PC-9 (cell line): ENCODE measurements around the gene GSTCD. TPM values are rescaled to one million over a fixed set of nuclear protein-coding genes. Genes with fewer than 3 reads are reported as not detected.
"Not testable (repeated sequence)": the region's sequence is repeated elsewhere in the genome, so short reads cannot be mapped to it uniquely, and the experiment has no call there.

ENCODE experiments used
- BruUV-seq: library from RNA; stranded (reverse); fragments of 400-500 nt; replicated peaks from 2 replicates; lab custom pipeline; 2021; lab: Mats Ljungman, UMichigan
- CTCF ChIA-PET: fragments of 300-600 bp; sonication (Branson Sonifier 250); formaldehyde crosslinking; loops from one replicate; lab custom pipeline; 2022; ENCODE audit warnings: antibody characterized with exemption; lab: Charles Lee
- POLR2A ChIA-PET: fragments of 300-600 bp; sonication (Branson Sonifier 250); formaldehyde crosslinking; loops from one replicate; lab custom pipeline; 2022; ENCODE audit warnings: antibody characterized with exemption; ENCODE audit not compliant: unreplicated experiment; lab: Charles Lee
- DNase-seq, 2 experiments: peaks; one replicate each; pipeline versions ENCODE4 v3.0.0 to v3.0.0-alpha.2; 2015 to 2022; ENCODE audit warnings: mixed read lengths in 1 of 2
- H2AFZ ChIP-seq: fragments of 200-600 bp; sonication (generic); 2 replicates; pipeline ENCODE4 v1.8.1; 2017; ENCODE audit warnings: antibody characterized with exemption
- H3F3A ChIP-seq: fragments of 200-600 bp; sonication (generic); 2 replicates; pipeline ENCODE4 v1.8.1; 2017; ENCODE audit warnings: antibody characterized with exemption, mild to moderate bottlenecking, low read depth; ENCODE audit not compliant: insufficient read depth
- H3K27ac ChIP-seq: fragments of 200-600 bp; sonication (generic); 2 replicates; pipeline ENCODE4 v1.6.1; 2016; ENCODE audit warnings: mixed run types
- H3K27me3 ChIP-seq: fragments of 200-600 bp; sonication (generic); 2 replicates; pipeline ENCODE4 v1.6.1; 2016; ENCODE audit warnings: low read depth, mixed run types; ENCODE audit not compliant: insufficient read depth
- H3K36me3 ChIP-seq: fragments of 200-600 bp; sonication (generic); 2 replicates; pipeline ENCODE4 v1.6.1; 2016; ENCODE audit warnings: low read depth, mixed run types
- H3K4me1 ChIP-seq: fragments of 200-600 bp; sonication (generic); replicated peaks from 2 replicates; pipeline ENCODE4 v1.6.1; 2016; ENCODE audit warnings: mixed run types; ENCODE audit not compliant: insufficient read depth
- H3K4me2 ChIP-seq: fragments of 200-600 bp; sonication (generic); 2 replicates; pipeline ENCODE4 v1.6.1; 2017; ENCODE audit warnings: mixed run types
- H3K4me3 ChIP-seq: fragments of 200-600 bp; sonication (generic); 2 replicates; pipeline ENCODE4 v1.6.1; 2016; ENCODE audit warnings: mixed run types
- H3K79me2 ChIP-seq: fragments of 200-600 bp; sonication (generic); 2 replicates; pipeline ENCODE4 v1.6.1; 2017; ENCODE audit warnings: low read depth, mixed run types
- H3K9me2 ChIP-seq: fragments of 200-600 bp; sonication (generic); 2 replicates; pipeline ENCODE4 v1.8.1; 2017; ENCODE audit warnings: mild to moderate bottlenecking; ENCODE audit not compliant: insufficient read depth
- H3K9me3 ChIP-seq: fragments of 200-600 bp; sonication (generic); 2 replicates; pipeline ENCODE4 v1.8.1; 2016; ENCODE audit warnings: low read depth; ENCODE audit not compliant: insufficient read depth
- H4K20me1 ChIP-seq: fragments of 200-600 bp; sonication (generic); 2 replicates; pipeline ENCODE4 v1.8.1; 2017; ENCODE audit not compliant: insufficient read depth
- CTCF ChIP-seq: fragments of 200-600 bp; sonication (generic); conservative IDR thresholded peaks from 2 replicates; pipeline ENCODE4 v1.6.1; 2017; ENCODE audit warnings: mixed run types, antibody characterized with exemption, mild to moderate bottlenecking, moderate library complexity
- EZH2 ChIP-seq: fragments of 200-600 bp; sonication (generic); IDR thresholded peaks from 2 replicates; pipeline ENCODE4 v1.8.0; 2017; ENCODE audit warnings: antibody characterized with exemption, low read depth
- intact Hi-C: fragments of 100-400 bp; cut with micrococcal nuclease; formaldehyde crosslinking; loops from one replicate; pipeline ENCODE4 v1.10.0; 2022; ENCODE audit not compliant: unreplicated experiment
- total RNA-seq: library from RNA; stranded (reverse); gene quantifications from 2 replicates; pipeline ENCODE4 v1.2.3, GENCODE V29; 2021

Gene GSTCD
- total RNA-seq, 1 experiment from 2014 or later, result 11.4 TPM

GRCh38 chr4:105843941-105844340, 135.4 kb downstream of the GSTCD start:
- no peak for DNase-seq
- POLR2A ChIA-PET, result interaction anchor here (0.7 kb wide), 1 partner anchor 322 kb away, joined by 3 read pairs; no protein-coding TSS in a partner anchor
- H3K4me3 ChIP-seq, result no peak overlapping the region
- H3K9me3 ChIP-seq, result no peaks in the 10 kb centered on the region
- H3K9me2 ChIP-seq, result no peaks in the 10 kb centered on the region
- no peaks in the 10 kb centered on the region for H3K36me3 ChIP-seq
- intact Hi-C loops, result no loop called here
- H3K4me2 ChIP-seq, result no peak overlapping the region
- H3K79me2 ChIP-seq, result no peaks in the 10 kb centered on the region
- H3K4me1 ChIP-seq, result no peaks in the 10 kb centered on the region
- CTCF ChIA-PET, result no interaction called here
- BruUV-seq, result no TSS peak
- no peak overlapping the region for H2AFZ ChIP-seq
- H3K27ac ChIP-seq, result no peak overlapping the region
- no peak for TF ChIP-seq EZH2
- TF ChIP-seq CTCF, result no peak
- H4K20me1 ChIP-seq, result no peaks in the 10 kb centered on the region
- H3K27me3 ChIP-seq, result no peaks in the 10 kb centered on the region
- H3F3A ChIP-seq, result no peaks in the 10 kb centered on the region

GRCh38 chr4:105845559-105845958, 137.0 kb downstream of the GSTCD start:
- H3K4me3 ChIP-seq, result no peak overlapping the region
- H3K27ac ChIP-seq, result no peak overlapping the region
- no peaks in the 10 kb centered on the region for H3K9me2 ChIP-seq
- H2AFZ ChIP-seq, result no peak overlapping the region
- DNase-seq, result no peak
- no peaks in the 10 kb centered on the region for H3K27me3 ChIP-seq
- H3K4me1 ChIP-seq, result no peaks in the 10 kb centered on the region
- TF ChIP-seq CTCF, result no peak
- TF ChIP-seq EZH2, result no peak
- H3F3A ChIP-seq, result no peaks in the 10 kb centered on the region
- no peak overlapping the region for H3K4me2 ChIP-seq
- ChIA-PET POLR2A (no interaction called here), CTCF (no interaction called here)
- H4K20me1 ChIP-seq, result no peaks in the 10 kb centered on the region
- H3K36me3 ChIP-seq, result no peaks in the 10 kb centered on the region
- intact Hi-C loops, result no loop called here
- no TSS peak for BruUV-seq
- no peaks in the 10 kb centered on the region for H3K79me2 ChIP-seq
- no peaks in the 10 kb centered on the region for H3K9me3 ChIP-seq

GRCh38 chr4:105848359-105848758, 139.8 kb downstream of the GSTCD start:
- H2AFZ ChIP-seq, intact Hi-C loops, H3K79me2 ChIP-seq, CTCF ChIA-PET, H4K20me1 ChIP-seq, POLR2A ChIA-PET, H3K9me2 ChIP-seq, H3K4me1 ChIP-seq, H3K4me3 ChIP-seq, H3K9me3 ChIP-seq, H3K36me3 ChIP-seq, H3K27me3 ChIP-seq, BruUV-seq, DNase-seq, H3K27ac ChIP-seq, H3F3A ChIP-seq, H3K4me2 ChIP-seq: not testable (repeated sequence)

GRCh38 chr4:105851196-105851595, 142.6 kb downstream of the GSTCD start:
- BruUV-seq, result no TSS peak
- Histone ChIP-seq H3K9me3 (no peaks in the 10 kb centered on the region), H3K36me3 (no peaks in the 10 kb centered on the region), H3K27ac (no peak overlapping the region), H3K4me2 (no peak overlapping the region), H4K20me1 (no peaks in the 10 kb centered on the region), H3K4me1 (no peaks in the 10 kb centered on the region), H2AFZ (no peak overlapping the region), H3F3A (no peaks in the 10 kb centered on the region), H3K79me2 (no peaks in the 10 kb centered on the region), H3K27me3 (no peaks in the 10 kb centered on the region), H3K4me3 (no peak overlapping the region), H3K9me2 (no peaks in the 10 kb centered on the region)
- ChIA-PET CTCF (no interaction called here), POLR2A (no interaction called here)
- intact Hi-C loops, result no loop called here
- TF ChIP-seq EZH2, result no peak
- no peak for TF ChIP-seq CTCF
- DNase-seq, result no peak

- DNase-seq, H3K9me2 ChIP-seq, BruUV-seq, intact Hi-C loops, H3K36me3 ChIP-seq, H3K27me3 ChIP-seq, CTCF ChIA-PET, H3K4me1 ChIP-seq, H3K9me3 ChIP-seq, POLR2A ChIA-PET, H2AFZ ChIP-seq, H3K4me3 ChIP-seq, H3K4me2 ChIP-seq, H4K20me1 ChIP-seq, H3F3A ChIP-seq, H3K79me2 ChIP-seq, H3K27ac ChIP-seq: not testable (repeated sequence)
Measured at GRCh38 chr4:105852230-105852629, 143.6 kb downstream of the GSTCD start.
